ENCODE measurements around the gene HMG20B.

DNA sequence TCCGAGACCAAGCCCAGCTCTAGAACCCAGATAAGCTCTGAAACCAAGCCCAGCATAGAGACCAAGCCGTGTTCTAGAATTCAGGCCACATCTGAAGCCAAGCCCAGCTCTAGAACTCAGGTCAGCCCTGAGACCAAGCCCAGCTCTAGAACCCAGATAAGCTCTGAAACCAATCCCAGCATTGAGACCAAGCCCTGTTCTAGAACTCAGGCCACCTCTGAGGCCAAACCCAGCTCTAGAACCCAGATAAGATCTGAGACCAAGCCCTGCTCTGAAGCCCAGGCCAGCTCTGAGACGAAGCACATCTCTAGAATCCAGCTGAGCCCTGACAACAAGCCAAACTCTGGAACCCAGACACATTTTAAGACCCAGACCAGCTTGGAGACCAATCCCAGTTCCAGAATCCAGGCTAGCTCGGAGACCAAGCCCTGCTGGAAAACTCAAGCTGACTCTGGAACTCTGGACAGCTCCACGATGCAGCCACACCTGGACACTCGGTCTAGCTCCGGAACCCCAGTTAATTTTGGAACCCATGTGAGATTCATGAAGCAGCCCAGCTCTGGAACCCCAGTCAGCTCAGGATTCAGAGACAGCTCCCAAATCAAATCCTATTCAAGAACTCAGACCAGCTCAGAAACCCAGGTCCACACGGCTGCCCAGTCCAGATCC is 18.4 kb downstream of the HMG20B start:
- TF ChIP-seq POLR2A (IDR thresholded peaks at IDR 0.05): no peak
- TF ChIP-seq, protein P1, sequence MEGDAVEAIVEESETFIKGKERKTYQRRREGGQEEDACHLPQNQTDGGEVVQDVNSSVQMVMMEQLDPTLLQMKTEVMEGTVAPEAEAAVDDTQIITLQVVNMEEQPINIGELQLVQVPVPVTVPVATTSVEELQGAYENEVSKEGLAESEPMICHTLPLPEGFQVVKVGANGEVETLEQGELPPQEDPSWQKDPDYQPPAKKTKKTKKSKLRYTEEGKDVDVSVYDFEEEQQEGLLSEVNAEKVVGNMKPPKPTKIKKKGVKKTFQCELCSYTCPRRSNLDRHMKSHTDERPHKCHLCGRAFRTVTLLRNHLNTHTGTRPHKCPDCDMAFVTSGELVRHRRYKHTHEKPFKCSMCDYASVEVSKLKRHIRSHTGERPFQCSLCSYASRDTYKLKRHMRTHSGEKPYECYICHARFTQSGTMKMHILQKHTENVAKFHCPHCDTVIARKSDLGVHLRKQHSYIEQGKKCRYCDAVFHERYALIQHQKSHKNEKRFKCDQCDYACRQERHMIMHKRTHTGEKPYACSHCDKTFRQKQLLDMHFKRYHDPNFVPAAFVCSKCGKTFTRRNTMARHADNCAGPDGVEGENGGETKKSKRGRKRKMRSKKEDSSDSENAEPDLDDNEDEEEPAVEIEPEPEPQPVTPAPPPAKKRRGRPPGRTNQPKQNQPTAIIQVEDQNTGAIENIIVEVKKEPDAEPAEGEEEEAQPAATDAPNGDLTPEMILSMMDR (IDR thresholded peaks at IDR 0.05): no peak

All from esophagus squamous epithelium (tissue), 4 donors.